GM19099 (cell line): ENCODE results near the gene MRAS.

Source experiments
- POLR2A ChIP-seq: IDR thresholded peaks from 3 replicates; pipeline ENCODE4 v1.6.1; 2011; ENCODE audit warnings: low read depth; ENCODE audit not compliant: insufficient read length; ENCODE audit errors: extremely low read depth

Gene MRAS

DNA sequence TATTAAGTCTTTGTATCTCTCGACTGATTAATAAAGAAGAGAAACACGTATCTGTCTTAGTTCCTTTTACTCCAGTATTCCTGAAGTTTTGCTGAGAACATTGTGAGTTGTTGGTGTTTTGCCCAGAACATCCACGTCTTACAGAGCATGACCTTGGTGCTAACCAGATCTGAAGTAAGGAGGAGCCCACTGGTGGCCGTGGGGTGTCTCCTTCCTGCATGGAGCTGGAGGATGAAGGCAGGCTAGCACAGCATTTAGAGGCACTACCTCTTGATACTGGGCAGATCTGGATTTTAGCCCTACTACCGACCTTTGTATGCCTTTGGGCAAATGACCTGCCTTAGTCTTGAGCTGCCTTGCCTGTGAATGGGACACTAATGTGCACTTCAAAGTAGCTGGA lies 57.1 kb downstream of the MRAS start:
- TF ChIP-seq POLR2A: no peak

DNA sequence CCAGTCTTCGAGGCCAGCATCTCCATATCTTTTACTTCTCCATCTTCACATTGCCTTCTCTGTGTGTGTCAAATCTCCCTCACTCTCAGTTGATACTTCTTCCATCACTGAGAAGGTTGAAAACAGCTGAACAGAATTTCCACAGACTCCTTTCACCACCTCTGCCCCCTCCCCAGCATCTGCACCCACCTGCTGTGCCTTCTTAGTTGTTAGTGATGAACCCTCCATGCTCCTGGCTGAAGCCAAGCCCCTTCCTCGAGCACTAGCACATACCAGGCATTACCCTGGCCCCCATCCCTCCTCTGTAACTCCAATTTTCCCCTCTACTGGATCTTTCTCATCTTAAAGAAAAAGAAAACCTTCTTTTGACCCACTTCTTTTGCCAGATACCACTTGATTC lies 58.2 kb downstream of the MRAS start:
- no peak for TF ChIP-seq POLR2A

DNA sequence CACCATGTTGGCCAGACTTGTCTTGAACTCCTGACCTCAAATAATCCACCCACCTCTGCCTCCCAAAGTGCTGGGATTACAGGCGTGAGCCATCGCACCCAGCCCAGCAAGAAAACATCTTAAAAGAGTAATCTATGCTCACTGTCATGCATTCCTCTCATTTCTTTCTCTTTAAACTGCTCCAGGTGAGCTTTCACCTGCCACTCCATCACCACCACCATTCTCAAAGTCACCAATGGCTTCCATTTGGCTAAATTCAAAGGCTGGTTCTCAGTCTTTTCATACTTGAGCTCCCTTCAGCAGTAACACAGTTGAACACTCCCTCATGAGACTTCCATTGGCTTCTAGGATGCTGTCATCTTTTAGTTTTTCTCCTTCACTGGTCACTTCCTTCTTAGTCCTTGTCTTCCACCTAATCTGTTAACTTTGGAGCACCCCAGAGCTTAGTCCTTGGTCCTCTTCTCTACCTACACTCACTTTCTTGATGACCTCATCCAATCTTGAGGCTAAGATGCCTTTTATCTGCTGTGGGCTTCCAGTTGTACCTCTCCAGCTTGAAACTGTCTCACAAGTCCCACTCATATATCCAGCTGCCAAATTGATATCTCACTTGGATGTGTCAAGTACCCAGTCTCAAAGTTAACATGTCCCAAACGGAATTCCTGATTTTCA lies 59.0 kb downstream of the MRAS start:
- no peak for TF ChIP-seq POLR2A

DNA sequence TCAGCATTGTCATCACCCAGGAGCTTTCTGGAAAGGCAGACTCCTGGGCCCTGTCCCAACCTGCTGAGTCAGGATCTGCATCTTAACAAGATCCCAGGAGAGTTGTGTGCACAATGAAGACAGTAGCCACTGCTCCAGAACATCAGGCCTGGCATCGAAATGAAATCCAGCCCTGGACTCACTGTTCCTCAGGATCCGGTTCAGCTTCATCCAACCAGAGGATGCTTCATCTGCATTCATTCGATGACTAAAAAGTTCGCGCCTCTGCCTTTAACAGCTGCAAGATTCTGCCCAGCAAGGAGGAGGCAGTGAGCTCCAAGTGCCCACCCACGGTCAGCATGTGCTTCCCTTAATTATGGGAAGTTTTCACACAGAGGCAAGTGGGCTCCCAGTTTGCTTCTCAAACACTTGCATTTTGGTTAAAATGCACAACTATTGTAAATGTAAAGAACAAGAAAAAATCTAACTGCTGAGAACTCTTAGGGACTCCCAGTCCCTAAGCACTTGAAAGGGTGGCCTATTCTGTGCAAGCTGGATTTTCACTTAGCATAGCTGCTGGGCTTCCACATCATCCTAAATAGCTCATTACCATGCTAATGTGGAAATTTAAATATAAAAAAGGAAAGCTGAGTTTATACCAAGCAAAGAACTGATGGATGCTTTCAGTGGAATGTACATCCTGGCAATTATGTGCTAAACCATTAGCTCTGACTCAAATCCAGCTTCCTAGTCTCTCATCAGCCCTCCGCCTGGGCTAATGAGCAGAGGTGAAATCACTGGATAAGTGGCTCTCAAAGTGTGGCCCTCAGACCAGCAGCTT lies 60.6 kb downstream of the MRAS start:
- no peak for TF ChIP-seq POLR2A

DNA sequence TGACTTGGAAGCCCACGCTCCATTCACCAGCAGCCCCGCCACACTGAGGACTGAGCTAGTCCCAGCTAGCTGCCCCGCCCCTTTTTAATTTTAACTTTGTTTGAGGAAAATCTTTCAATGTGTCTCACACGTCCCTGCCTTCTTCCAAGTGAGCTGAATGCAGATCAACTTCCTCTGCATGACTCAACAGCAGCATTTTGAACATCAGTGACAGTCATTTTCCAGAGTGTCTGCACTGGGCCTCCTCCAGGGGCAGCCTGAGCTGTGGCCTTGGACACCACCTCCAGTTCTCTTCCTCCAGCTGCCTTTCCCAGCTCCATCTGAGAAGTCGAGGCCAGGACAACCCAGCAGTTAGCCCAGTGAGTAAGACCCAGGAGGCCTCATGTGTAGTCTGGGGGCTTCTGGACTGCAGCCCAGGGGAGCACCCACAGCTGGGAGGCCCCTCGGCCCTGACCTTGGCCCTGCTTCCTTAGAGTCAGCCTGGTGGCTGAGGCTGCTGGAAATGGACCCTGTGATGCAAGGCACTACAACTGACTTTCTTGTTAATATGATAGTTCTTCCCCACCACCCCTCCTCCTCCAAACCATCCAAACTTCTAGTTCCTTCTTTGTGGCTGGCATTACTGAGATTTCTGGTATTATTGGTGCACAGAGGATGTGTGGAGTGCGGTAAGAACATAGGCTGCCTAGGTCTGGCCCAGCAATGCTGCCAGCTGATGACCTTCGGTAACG lies 64.6 kb downstream of the MRAS start:
- no peak for TF ChIP-seq POLR2A

DNA sequence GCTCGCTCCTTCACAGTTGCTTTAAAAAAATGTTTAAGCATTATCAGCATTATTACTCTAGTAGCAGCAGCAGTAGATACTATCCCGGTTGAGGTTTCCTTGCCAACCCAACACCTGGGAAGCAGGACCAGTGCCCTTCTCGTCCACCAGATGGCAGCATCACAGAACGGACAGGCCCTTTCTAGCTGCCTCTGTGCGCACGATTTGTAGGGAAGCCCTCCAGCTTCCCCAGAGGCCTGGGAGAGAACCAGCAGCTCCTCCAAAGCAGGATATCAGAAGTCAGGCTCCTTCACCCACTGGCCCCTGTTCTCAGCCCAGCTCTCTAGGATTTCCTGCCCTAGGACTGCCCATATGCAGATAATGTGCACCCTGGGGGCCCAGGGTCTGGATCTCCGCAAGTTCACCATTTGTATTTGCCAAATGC lies 69.2 kb downstream of the MRAS start:
- no peak for TF ChIP-seq POLR2A

DNA sequence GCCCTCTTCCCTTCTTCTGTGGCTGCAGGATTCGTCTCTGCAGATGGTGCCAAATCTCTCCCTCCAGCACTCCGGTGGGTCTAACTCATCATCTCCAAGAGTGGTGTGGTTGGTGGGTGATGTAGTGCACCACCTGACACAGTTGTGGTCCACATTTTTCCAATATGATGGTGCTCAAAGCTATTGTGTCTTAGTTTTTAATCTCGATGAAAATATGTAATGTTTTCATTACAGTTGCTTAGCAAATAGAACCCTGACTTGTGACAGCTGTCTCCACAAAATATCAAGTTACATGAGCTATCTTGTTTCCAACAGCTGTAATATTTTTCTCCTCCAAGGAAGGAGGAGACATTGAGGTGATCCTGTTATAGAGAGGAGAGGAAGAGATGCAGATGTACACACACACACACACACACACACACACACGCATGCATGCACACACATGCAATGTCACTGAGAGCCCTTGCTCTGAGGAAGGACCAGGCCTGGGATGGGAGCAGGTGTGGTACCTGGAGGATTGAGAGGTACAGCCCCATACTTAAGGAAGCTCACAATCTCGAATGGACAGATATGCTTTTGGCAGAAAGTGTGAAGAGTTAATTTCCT lies 70.3 kb downstream of the MRAS start:
- no peak for TF ChIP-seq POLR2A

DNA sequence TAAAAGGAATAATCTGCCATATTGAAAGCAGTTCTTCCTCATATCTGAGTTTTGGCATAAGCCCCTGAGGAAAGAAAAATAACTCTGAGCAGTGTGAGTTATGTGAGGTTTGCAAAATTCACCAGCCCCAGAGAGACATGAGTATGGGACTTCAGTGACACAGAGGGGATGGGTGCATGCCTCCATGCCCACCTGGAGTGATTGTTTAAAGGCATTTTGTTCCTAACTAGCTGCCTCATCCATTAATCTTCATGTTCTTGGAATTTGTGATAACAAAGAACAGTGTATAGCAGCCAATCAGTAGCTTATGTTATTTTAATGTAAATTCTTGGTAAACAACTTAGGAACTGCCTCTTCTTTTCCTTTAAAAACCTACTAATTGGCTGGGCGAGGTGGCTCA lies 74.9 kb downstream of the MRAS start:
- no peak for TF ChIP-seq POLR2A

DNA sequence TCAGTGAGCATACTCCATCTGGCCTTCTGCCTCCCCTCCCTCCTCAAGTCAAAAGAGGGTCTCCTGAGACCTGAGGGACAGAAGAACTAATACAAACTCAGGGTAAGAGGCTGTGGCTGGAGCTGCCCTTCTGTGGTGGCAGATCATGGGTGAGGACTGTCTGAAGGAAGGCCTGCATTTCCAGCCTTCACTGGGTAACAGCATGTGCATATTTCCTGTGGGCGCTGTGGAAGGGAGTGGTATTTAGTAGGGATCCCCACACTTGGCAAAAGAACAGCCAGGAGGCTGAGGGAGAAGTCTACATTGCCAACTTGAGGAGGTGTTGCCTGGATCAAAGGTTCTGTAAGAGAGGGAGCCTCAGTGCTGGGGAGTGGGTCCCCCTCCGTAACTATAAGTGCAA lies 75.9 kb downstream of the MRAS start:
- TF ChIP-seq POLR2A: no peak

DNA sequence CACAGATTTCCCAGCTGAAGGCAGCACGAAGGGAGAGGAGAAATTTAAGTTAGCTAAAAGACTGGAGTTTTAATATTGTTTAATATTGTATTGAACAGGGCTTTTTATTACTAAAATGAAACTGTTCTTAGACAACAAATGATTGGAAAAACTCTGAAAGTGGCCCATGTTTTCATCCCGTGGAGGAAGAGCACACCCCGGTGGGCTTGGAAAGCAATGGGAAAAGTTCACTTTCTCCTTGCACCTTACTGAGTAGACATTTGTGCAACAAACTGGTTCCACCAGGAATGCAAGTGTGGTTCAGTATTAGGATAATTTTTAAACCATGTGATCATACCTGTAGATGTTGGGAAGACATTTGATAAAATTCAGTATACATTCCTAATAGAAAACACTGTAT lies 77.8 kb downstream of the MRAS start:
- TF ChIP-seq POLR2A: no peak

DNA sequence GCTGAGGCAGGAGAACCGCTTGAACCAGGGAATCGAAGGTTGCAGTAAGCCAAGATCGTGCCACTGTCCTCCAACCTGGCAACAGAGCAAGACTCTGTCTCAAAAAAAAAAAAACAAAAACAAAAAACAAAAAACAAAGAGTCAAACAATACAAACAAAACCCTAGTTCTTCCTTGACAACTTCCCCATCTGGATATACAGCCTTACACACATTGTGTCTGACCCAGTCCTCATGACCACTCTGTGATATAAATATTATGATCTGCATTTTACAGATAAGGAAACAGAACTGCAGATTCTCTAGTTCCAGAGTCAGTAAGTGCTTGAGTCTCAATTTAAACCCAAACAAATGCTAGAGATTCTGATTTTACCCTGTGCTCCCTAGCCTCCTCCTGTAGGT lies 81.3 kb downstream of the MRAS start:
- no peak for TF ChIP-seq POLR2A

DNA sequence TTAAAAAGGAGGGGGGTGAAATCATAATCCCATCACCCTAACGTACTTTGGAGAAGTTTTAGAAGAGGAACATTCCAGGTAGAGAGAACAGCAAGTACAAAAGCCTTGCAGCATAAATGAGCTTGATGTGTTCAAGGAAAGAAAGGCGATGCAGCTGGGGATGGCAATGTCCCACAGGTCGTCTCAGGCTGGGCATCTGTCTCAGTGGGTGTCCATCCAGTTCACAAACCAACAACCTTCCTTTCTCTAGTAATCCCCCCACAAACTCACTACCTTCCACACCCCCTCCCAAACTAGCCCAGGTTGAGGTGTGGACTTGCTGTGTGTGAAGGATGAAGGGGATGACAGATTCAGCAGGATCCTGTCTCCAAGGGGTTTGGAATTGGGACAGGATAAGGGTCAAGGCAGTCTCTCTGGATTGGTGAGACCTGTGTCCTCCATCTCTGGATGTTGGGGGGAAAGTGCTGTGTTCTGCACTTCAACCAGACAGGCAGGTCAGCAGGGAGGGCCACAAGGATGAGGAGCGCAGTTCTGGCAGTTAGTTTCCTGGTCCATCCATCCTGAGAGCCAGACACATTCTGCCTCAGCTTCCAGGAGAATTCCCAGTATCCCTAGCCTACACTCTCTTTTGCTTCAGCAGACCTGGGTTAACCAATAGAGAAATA lies 84.3 kb downstream of the MRAS start:
- TF ChIP-seq POLR2A: no peak

DNA sequence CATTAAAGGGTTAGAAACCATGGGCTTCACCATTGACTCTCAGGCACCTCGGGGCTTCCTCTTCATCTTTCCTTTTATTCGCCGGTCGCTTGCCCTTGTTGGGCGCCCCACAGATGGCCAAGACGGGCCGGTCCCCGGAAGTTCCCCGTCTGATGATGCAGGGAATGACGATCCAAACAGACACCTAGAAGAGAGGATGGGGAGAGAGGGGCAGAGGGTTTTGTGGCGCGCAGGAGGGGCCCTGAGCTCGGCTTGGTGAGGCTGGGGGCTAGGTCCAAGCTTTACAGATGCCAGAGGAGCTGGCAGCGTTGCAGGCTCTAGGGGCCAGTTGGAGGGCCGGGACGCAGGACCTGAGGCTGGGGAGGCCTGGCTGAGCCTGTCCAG lies 85.5 kb downstream of the MRAS start:
- no peak for TF ChIP-seq POLR2A

DNA sequence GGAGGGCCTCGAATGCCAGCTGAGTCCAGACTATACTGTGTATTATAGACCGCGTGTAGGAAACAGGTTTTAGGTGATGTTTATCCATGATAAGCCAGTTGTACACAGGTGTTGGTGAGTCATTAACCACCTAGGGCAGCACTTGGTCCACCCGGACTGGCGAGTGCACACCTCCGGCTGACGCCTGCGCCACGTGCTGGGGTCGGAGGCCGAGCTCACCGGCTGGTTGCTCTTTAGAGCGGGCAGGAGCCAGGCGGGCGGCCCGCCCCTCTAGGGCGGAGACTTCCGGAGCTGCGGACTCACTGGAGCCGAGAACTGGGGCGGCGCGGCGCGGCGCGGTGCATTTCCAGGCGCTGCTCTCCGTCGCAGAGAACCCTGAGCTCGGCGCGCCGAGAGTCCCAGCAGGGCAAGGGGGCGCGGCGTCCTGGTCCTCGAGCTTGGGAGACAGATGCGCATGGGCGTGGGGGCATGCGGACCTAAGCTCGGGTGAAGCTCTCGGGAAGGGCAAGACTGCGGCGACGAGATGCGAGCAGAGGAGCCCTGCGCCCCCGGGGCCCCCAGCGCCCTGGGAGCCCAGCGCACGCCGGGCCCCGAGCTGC lies 86.0 kb downstream of the MRAS start, which contains the start of gene ESYT3:
TSS of gene ESYT3 (plus strand) at position 341 of the 599 bp plus-strand sequence. CDS start at position 524, 183 bp downstream.
- TF ChIP-seq POLR2A: no peak
